SU-DHL-6 (cell line): ENCODE data around the gene BCAN.

Experiments used
- H2AFZ ChIP-seq: fragments of 200-600 bp; sonication (generic); 2 replicates; pipeline ENCODE4 v1.6.1; 2014; ENCODE audit warnings: low read depth, mild to moderate bottlenecking, moderate library complexity, mixed read lengths, antibody characterized with exemption, low read length; ENCODE audit not compliant: severe bottlenecking
- H3F3A ChIP-seq: fragments of 200-600 bp; shearing (Covaris generic); 2 replicates; pipeline ENCODE4 v1.6.0; 2016; ENCODE audit warnings: antibody characterized with exemption, mild to moderate bottlenecking; ENCODE audit not compliant: insufficient read depth
- H3K27ac ChIP-seq: fragments of 200-600 bp; sonication (generic); 2 replicates; pipeline ENCODE4 v1.5.1; 2016; ENCODE audit warnings: low read depth, mild to moderate bottlenecking, low read length, moderate library complexity, mixed read lengths
- H3K27me3 ChIP-seq: fragments of 200-600 bp; sonication (generic), shearing (Covaris generic); 2 replicates; pipeline ENCODE4 v1.6.0; 2014; ENCODE audit warnings: mild to moderate bottlenecking, low read length
- H3K36me3 ChIP-seq: fragments of 200-600 bp; sonication (generic); 2 replicates; pipeline ENCODE4 v1.6.1; 2014; ENCODE audit warnings: mild to moderate bottlenecking, low read length, mixed read lengths
- H3K4me2 ChIP-seq: fragments of 300-600, 200-600 bp; shearing (Covaris generic), sonication (generic); 2 replicates; pipeline ENCODE4 v1.6.0; 2014; ENCODE audit warnings: low read length, low read depth, mild to moderate bottlenecking; ENCODE audit not compliant: poor library complexity, severe bottlenecking
- H3K4me3 ChIP-seq: fragments of 200-600 bp; sonication (generic); 2 replicates; pipeline ENCODE4 v1.5.1; 2014; ENCODE audit warnings: antibody characterized with exemption, low read length, mild to moderate bottlenecking, mixed read lengths; ENCODE audit not compliant: insufficient read depth, poor library complexity, severe bottlenecking
- H3K79me2 ChIP-seq: fragments of 200-600 bp; sonication (generic); 2 replicates; pipeline ENCODE4 v1.6.1; 2014; ENCODE audit warnings: mild to moderate bottlenecking, low read length, moderate library complexity; ENCODE audit not compliant: insufficient read depth
- H3K9ac ChIP-seq: fragments of 200-600 bp; sonication (generic); 2 replicates; pipeline ENCODE4 v1.7.0; 2014; ENCODE audit warnings: mild to moderate bottlenecking, low read length
- H3K9me2 ChIP-seq: fragments of 200-600 bp; sonication (generic); replicated peaks from 2 replicates; pipeline ENCODE4 v1.6.1; 2014; ENCODE audit warnings: low read length; ENCODE audit not compliant: insufficient read depth
- H3K9me3 ChIP-seq: fragments of 200-600 bp; sonication (generic); 2 replicates; pipeline ENCODE4 v1.6.1; 2014; ENCODE audit warnings: low read length, mixed read lengths; ENCODE audit not compliant: insufficient read depth
- H4K20me1 ChIP-seq: fragments of 200-600 bp; sonication (generic); 2 replicates; pipeline ENCODE4 v1.6.1; 2014; ENCODE audit warnings: low read depth, mild to moderate bottlenecking, antibody characterized with exemption, low read length, moderate library complexity, mixed read lengths
- EZH2phosphoT487 ChIP-seq: fragments of 200-600 bp; sonication (generic), shearing (Covaris generic); conservative IDR thresholded peaks from 2 replicates; pipeline ENCODE4 v1.6.1; 2018; ENCODE audit warnings: mild to moderate bottlenecking, antibody characterized with exemption, low read length, moderate library complexity, mixed read lengths
- TF ChIP-seq, protein P1 (sequence below): fragments of 200-600 bp; sonication (generic); IDR thresholded peaks from one replicate; pipeline ENCODE4 v1.5.1; 2017; ENCODE audit warnings: antibody characterized with exemption, mild to moderate bottlenecking, low read length, moderate library complexity; ENCODE audit not compliant: insufficient read depth, poor library complexity, severe bottlenecking

BCAN gene

DNA sequence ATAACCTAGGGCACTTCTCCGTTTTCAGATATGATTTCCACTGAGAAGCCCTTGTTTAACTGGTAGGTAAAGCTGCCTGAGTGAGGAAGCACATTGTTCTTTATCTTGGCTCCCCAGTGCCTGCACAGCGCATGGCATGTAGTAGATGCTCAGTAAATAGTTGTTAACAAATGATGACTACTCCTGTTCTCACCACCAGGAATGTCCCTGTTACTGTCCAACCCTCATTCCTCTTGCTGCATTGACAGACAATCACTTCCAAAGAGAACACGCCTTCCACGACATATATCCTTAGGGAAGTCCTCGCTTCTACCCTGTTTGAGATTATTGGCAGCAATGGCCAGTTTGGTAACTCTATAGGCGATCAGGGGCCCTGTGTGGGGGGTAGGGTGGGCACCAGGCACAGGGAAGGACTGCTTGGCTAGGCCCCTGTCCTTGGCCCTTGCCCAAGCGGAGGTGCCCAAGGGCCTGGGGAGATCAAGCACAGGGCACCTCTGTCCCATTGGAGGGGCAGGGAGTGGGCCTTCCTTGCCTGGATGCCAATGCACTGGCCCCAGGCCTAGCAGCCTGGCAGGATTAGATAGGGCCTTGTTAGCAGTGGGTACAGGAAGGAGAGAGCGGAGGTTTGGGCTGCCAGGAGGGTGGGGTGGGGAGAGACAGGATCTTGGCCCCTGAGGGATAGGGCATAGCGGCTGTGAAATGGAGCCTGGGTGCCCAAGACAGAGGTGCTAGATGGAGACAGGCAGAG, 25.1 kb downstream of the BCAN start:
- Histone ChIP-seq H3F3A (no peaks in the 10 kb centered on the region), H3K36me3 (no peaks in the 10 kb centered on the region), H3K9me3 (no peaks in the 10 kb centered on the region), H2AFZ (no peak overlapping the region), H3K4me2 (no peak overlapping the region), H3K4me3 (no peak overlapping the region), H3K9ac (no peak overlapping the region), H3K27me3 (no peaks in the 10 kb centered on the region), H3K27ac (no peak overlapping the region), H3K79me2 (no peaks in the 10 kb centered on the region), H4K20me1 (no peaks in the 10 kb centered on the region), H3K9me2 (no peaks in the 10 kb centered on the region)
- no peak for TF ChIP-seq EZH2phosphoT487
- TF ChIP-seq, protein P1, sequence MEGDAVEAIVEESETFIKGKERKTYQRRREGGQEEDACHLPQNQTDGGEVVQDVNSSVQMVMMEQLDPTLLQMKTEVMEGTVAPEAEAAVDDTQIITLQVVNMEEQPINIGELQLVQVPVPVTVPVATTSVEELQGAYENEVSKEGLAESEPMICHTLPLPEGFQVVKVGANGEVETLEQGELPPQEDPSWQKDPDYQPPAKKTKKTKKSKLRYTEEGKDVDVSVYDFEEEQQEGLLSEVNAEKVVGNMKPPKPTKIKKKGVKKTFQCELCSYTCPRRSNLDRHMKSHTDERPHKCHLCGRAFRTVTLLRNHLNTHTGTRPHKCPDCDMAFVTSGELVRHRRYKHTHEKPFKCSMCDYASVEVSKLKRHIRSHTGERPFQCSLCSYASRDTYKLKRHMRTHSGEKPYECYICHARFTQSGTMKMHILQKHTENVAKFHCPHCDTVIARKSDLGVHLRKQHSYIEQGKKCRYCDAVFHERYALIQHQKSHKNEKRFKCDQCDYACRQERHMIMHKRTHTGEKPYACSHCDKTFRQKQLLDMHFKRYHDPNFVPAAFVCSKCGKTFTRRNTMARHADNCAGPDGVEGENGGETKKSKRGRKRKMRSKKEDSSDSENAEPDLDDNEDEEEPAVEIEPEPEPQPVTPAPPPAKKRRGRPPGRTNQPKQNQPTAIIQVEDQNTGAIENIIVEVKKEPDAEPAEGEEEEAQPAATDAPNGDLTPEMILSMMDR = no peak

GRCh38 chr1:156667610-156667967, 25.7 kb downstream of the BCAN start:
- no peak overlapping the region for H3K4me2 ChIP-seq
- no peaks in the 10 kb centered on the region for H3F3A ChIP-seq
- TF ChIP-seq, protein P1 = no peak
- TF ChIP-seq EZH2phosphoT487 = no peak

DNA sequence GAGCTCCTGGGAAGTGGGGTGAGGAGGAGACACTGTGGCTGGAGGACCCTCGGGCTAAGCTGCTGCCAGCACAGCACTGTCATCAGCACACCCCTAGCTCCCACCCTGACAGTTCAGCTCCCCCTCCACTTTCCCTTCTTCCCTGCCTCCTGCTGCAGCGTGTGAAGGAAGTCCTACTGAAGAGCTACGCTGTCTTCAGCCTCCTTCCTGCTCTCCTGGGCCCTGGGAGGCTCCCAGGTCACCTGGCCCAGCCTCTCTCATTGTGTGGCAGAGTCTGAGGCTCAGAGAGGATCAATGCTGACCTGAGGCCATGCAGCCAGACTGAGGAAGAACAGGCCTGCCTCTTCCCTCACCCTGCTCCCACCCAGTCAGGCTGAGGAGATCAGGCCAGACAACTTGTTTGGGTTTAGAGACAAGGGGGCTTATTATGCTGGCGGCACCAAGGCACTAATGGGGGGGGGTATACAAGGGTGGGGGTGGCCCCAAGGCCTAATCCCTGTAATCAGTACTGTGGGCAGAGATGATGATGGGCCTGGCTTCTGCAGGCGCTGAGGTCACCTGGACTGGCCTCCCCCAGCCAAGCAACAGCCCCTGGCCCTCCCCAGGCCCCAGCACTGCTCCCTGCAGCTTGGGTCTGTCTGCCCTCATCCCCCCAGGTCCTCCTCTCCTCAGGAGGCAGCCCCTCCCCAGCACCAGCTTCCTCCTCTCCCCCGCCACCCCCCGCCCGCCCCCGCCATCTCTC, 26.2 kb downstream of the BCAN start:
- H4K20me1 ChIP-seq = no peaks in the 10 kb centered on the region
- no peaks in the 10 kb centered on the region for H3K36me3 ChIP-seq
- no peak overlapping the region for H3K4me3 ChIP-seq
- H3K4me2 ChIP-seq = no peak overlapping the region
- no peaks in the 10 kb centered on the region for H3K27me3 ChIP-seq
- no peak overlapping the region for H3K27ac ChIP-seq
- H3K79me2 ChIP-seq = no peaks in the 10 kb centered on the region
- no peaks in the 10 kb centered on the region for H3K9me3 ChIP-seq
- H3K9ac ChIP-seq = no peak overlapping the region
- no peaks in the 10 kb centered on the region for H3K9me2 ChIP-seq
- TF ChIP-seq, protein P1 = no peak
- no peak for TF ChIP-seq EZH2phosphoT487
- no peaks in the 10 kb centered on the region for H3F3A ChIP-seq
- no peak overlapping the region for H2AFZ ChIP-seq

More at GRCh38 chr1:156667610-156667967, 25.7 kb downstream of the BCAN start:
- no peak overlapping the region for H3K27ac ChIP-seq
- no peaks in the 10 kb centered on the region for H3K27me3 ChIP-seq
- no peak overlapping the region for H3K9ac ChIP-seq
- no peak overlapping the region for H2AFZ ChIP-seq
- no peaks in the 10 kb centered on the region for H3K36me3 ChIP-seq
- no peak overlapping the region for H3K4me3 ChIP-seq
- no peaks in the 10 kb centered on the region for H4K20me1 ChIP-seq
- no peaks in the 10 kb centered on the region for H3K9me2 ChIP-seq
- H3K79me2 ChIP-seq = no peaks in the 10 kb centered on the region
- H3K9me3 ChIP-seq = no peaks in the 10 kb centered on the region
